Common myeloid progenitor, CD34-positive (primary cell): ENCODE measurements around the gene TMEM248.

Experiments
- CTCF ChIA-PET: fragments of 350-600 bp; sonication (Branson Sonifier 250); formaldehyde crosslinking; loops from one replicate; lab custom pipeline; 2021; ENCODE audit warnings: antibody characterized with exemption; lab: Charles Lee
- POLR2A ChIA-PET: fragments of 350-600 bp; sonication (Branson Sonifier 250); formaldehyde crosslinking; loops from one replicate; lab custom pipeline; 2021; ENCODE audit warnings: antibody characterized with exemption; lab: Charles Lee
- DNase-seq, 3 donors: peaks; one replicate each; pipeline versions ENCODE4 v3.0.0 to v3.0.0-alpha.2; 2013
- H3K27ac ChIP-seq, 2 experiments: 1 replicate in 1 of 2; 2 replicates in 1 of 2; pipeline ENCODE4 v1.7.0; 2013; ENCODE audit warnings: inconsistent platforms in 2 of 2, low read length in 2 of 2, mild to moderate bottlenecking in 2 of 2, low read depth in 1 of 2, moderate library complexity in 1 of 2; ENCODE audit not compliant: severe bottlenecking in 2 of 2, insufficient read depth in 1 of 2, poor library complexity in 1 of 2
- H3K27me3 ChIP-seq, 5 experiments: replicated peaks in 2 of 5; 1 replicate in 3 of 5; 2 replicates in 2 of 5; pipeline versions ENCODE4 v1.6.1 to v1.7.0; 2013; ENCODE audit warnings: low read length in 4 of 5, mild to moderate bottlenecking in 2 of 5, moderate library complexity in 2 of 5, inconsistent platforms in 1 of 5; ENCODE audit not compliant: insufficient read depth in 5 of 5, control insufficient read depth in 4 of 5
- H3K36me3 ChIP-seq, 4 experiments: 1 replicate in 2 of 4; 2 replicates in 2 of 4; pipeline versions ENCODE4 v1.6.1 to v1.7.0; 2013; ENCODE audit warnings: low read length in 3 of 4, control low read depth in 1 of 4, mild to moderate bottlenecking in 1 of 4; ENCODE audit not compliant: control insufficient read depth in 4 of 4, insufficient read depth in 4 of 4
- H3K4me1 ChIP-seq, 4 experiments: 1 replicate in 3 of 4; 2 replicates in 1 of 4; pipeline versions ENCODE4 v1.6.1 to v1.7.1; 2013; ENCODE audit warnings: low read length in 3 of 4, mild to moderate bottlenecking in 3 of 4, control low read depth in 1 of 4, inconsistent platforms in 1 of 4, moderate library complexity in 1 of 4; ENCODE audit not compliant: control insufficient read depth in 4 of 4, insufficient read depth in 4 of 4; ENCODE audit errors: control extremely low read depth in 1 of 4
- H3K4me3 ChIP-seq, 7 experiments: 1 replicate in 4 of 7; 2 replicates in 3 of 7; pipeline versions ENCODE4 v1.5.1 to v1.7.0; 2013; ENCODE audit warnings: mild to moderate bottlenecking in 7 of 7, low read length in 6 of 7, moderate library complexity in 6 of 7, inconsistent platforms in 2 of 7, low read depth in 2 of 7, control low read depth in 1 of 7; ENCODE audit not compliant: insufficient read depth in 4 of 7, control insufficient read depth in 1 of 7; ENCODE audit errors: extremely low read depth in 1 of 7
- H3K9me3 ChIP-seq, 5 experiments: 1 replicate in 4 of 5; 2 replicates in 1 of 5; pipeline versions ENCODE4 v1.6.1 to v1.7.1; 2013; ENCODE audit warnings: low read length in 4 of 5, mild to moderate bottlenecking in 2 of 5, inconsistent platforms in 1 of 5, low read depth in 1 of 5, moderate library complexity in 1 of 5; ENCODE audit not compliant: control insufficient read depth in 4 of 5, insufficient read depth in 2 of 5; ENCODE audit errors: control extremely low read depth in 1 of 5
- WGBS: methylation state at CpG from one replicate; pipeline ENCODE4 v1.1.5; 2013; ENCODE audit not compliant: insufficient coverage; 5-methylcytosine and 5-hydroxymethylcytosine counted together

TMEM248 gene

GRCh38 chr7:66939325-66939724 lies 18.3 kb downstream of the TMEM248 start:
- Histone ChIP-seq H3K4me1 (no peaks in the 10 kb centered on the region), H3K4me3 (no peak overlapping the region), H3K27ac (no peak overlapping the region), H3K36me3 (peaks cover 7 to 45% (median 27%) of the 10 kb centered on the region in 4 experiments), H3K27me3 (no peaks in the 10 kb centered on the region), H3K9me3 (peaks cover 0 to 14% (median 0%) of the 10 kb centered on the region in 5 experiments)
- ChIA-PET CTCF (interaction anchor here (1.4 kb wide), 1 partner anchor 9 kb away, joined by 6 read pairs; no protein-coding TSS in a partner anchor), POLR2A (interaction anchor here (0.7 kb wide), 1 partner anchor 93 kb away, joined by 8 read pairs; no protein-coding TSS in a partner anchor)
- 98% methylated on average over 3 of the region's 4 CpGs for WGBS
- no peak for DNase-seq

GRCh38 chr7:66946545-66946944 lies 25.5 kb downstream of the TMEM248 start:
- no peaks in the 10 kb centered on the region for H3K9me3 ChIP-seq
- peaks cover 11 to 76% (median 51%) of the 10 kb centered on the region in 4 experiments for H3K36me3 ChIP-seq
- ChIA-PET CTCF (interaction anchor here (0.8 kb wide), 1 partner anchor 12 kb away, joined by 3 read pairs; no protein-coding TSS in a partner anchor), POLR2A (no interaction called here)
- peak in 2 of 3 donors; percentile 21 to 29 for DNase-seq
- no peaks in the 10 kb centered on the region for H3K27me3 ChIP-seq
- WGBS = 20% methylated on average over 1 of the region's 2 CpGs
- peak overlapping the region in 1 of 2 experiments; percentile 15 for H3K27ac ChIP-seq
- no peaks in the 10 kb centered on the region for H3K4me1 ChIP-seq
- no peak overlapping the region for H3K4me3 ChIP-seq

GRCh38 chr7:66948480-66949109 lies 27.6 kb downstream of the TMEM248 start:
- Histone ChIP-seq H3K36me3 (peaks cover 10 to 76% (median 52%) of the 10 kb centered on the region in 4 experiments), H3K4me3 (no peak overlapping the region), H3K9me3 (no peaks in the 10 kb centered on the region), H3K27ac (peak overlapping the region in 1 of 2 experiments; percentile 5), H3K4me1 (no peaks in the 10 kb centered on the region), H3K27me3 (no peaks in the 10 kb centered on the region)
- WGBS = 96% methylated on average over 9 of the region's 19 CpGs
- CTCF ChIA-PET = interaction anchor here (0.6 kb wide), 1 partner anchor 37 kb away, joined by 3 read pairs; no protein-coding TSS in a partner anchor
- POLR2A ChIA-PET = no interaction called here
- DNase-seq = no peak

GRCh38 chr7:66950311-66950710 lies 29.3 kb downstream of the TMEM248 start:
- 96% methylated on average over 2 of the region's 3 CpGs for WGBS
- Histone ChIP-seq H3K9me3 (no peaks in the 10 kb centered on the region), H3K27ac (no peak overlapping the region), H3K4me1 (no peaks in the 10 kb centered on the region), H3K4me3 (no peak overlapping the region), H3K36me3 (peaks cover 7 to 77% (median 52%) of the 10 kb centered on the region in 4 experiments), H3K27me3 (no peaks in the 10 kb centered on the region)
- no peak for DNase-seq
- CTCF ChIA-PET = no interaction called here
- POLR2A ChIA-PET = no interaction called here

GRCh38 chr7:66950763-66951162 lies 29.7 kb downstream of the TMEM248 start:
- POLR2A ChIA-PET = no interaction called here
- Histone ChIP-seq H3K36me3 (peaks cover 7 to 78% (median 56%) of the 10 kb centered on the region in 4 experiments), H3K4me1 (no peaks in the 10 kb centered on the region), H3K27ac (no peak overlapping the region), H3K9me3 (no peaks in the 10 kb centered on the region), H3K27me3 (no peaks in the 10 kb centered on the region), H3K4me3 (no peak overlapping the region)
- CTCF ChIA-PET = no interaction called here
- WGBS = 100% methylated on average over 6 of the region's 8 CpGs
- DNase-seq = no peak

- POLR2A ChIA-PET = interaction anchor here (0.6 kb wide), 1 partner anchor 41 kb away, joined by 5 read pairs; no protein-coding TSS in a partner anchor
- no peaks in the 10 kb centered on the region for H3K27me3 ChIP-seq
- DNase-seq = no peak
- no peaks in the 10 kb centered on the region for H3K4me1 ChIP-seq
- H3K9me3 ChIP-seq = no peaks in the 10 kb centered on the region
- 98% methylated on average over 10 of the region's 11 CpGs for WGBS
- H3K4me3 ChIP-seq = no peak overlapping the region
- CTCF ChIA-PET = interaction anchor here (1.1 to 1.3 kb wide), 2 partner anchors 11 to 23 kb away, joined by 3 read pairs; no protein-coding TSS in a partner anchor
- H3K36me3 ChIP-seq = peaks cover 7 to 83% (median 63%) of the 10 kb centered on the region in 4 experiments
- no peak overlapping the region for H3K27ac ChIP-seq
Measured at GRCh38 chr7:66952343-66953043, 31.5 kb downstream of the TMEM248 start.

GRCh38 chr7:66953044-66953427 lies 32.0 kb downstream of the TMEM248 start:
- no peak overlapping the region for H3K27ac ChIP-seq
- WGBS = 100% methylated on average over 2 of the region's 5 CpGs
- CTCF ChIA-PET = no interaction called here
- no peaks in the 10 kb centered on the region for H3K9me3 ChIP-seq
- no peak overlapping the region for H3K4me3 ChIP-seq
- H3K36me3 ChIP-seq = peaks cover 7 to 85% (median 63%) of the 10 kb centered on the region in 4 experiments
- POLR2A ChIA-PET = no interaction called here
- H3K27me3 ChIP-seq = no peaks in the 10 kb centered on the region
- peak in 1 of 3 donors; percentile 9 for DNase-seq
- H3K4me1 ChIP-seq = no peaks in the 10 kb centered on the region
